Stimulated activated CD4-positive, alpha-beta T cell treated with anti-CD3 and anti-CD28 coated beads, Interleukin-15, amount 100 ng/mL, for 1 hour (primary cell): Measurements from ENCODE around the gene FOXO3.

ENCODE experiments used
- DNase-seq, 2 donors: peaks; one replicate each; pipeline ENCODE4 v3.0.0-alpha.2; 2020; ENCODE audit warnings: low read depth in 1 of 2, low spot score in 1 of 2

FOXO3 gene

GRCh38 chr6:108574457-108575141, 13.9 kb downstream of the FOXO3 start:
- DNase-seq, result no peak

DNA sequence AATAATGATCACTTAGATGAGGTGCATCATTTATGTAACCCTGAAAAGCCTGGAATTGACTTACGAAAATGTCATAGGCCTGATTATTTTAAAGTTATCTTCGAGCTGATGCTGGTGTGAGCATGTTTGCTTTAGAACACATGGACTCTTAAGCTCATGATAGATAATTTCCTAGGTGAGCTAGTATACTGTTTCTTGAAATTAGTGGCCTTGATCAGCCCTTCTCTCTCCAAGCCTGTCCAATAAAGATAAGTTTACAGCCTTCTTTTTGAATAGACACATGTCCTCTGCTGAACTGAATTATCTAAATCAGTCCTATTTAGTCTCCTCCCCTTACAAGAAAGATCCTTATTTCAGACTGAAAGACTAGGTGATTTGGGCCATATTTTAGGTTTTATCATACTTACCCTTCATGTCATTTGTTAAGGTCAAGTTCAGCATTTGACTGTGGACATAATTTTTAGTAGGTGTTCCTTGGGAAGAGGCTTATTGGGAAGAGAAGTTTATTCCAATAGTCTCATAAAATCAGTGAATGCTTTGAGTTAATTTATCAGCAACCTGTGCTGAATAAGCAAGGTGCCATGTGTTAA, 15.3 kb downstream of the FOXO3 start:
- no peak for DNase-seq

GRCh38 chr6:108576709-108577108, 16.0 kb downstream of the FOXO3 start:
- DNase-seq, result no peak

DNA sequence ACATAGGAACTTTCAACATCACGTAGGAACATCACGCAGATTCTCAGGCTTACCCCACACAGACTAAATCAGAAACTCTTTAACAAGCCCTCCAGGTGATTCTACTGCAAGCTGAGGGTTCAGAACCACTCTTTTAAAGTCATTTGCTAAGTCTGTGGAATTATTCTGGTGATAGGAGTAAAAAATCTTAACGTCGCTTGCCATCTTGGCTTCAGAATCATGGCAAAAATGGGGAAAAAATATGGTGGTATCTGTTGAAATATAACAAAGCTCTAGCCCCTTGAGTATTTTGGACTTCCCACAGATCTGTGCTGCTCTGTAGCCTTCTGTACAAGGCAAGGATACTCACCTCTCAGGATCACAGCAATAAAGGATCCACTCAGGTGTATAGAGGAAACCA, 17.4 kb downstream of the FOXO3 start:
- DNase-seq, result no peak

DNA sequence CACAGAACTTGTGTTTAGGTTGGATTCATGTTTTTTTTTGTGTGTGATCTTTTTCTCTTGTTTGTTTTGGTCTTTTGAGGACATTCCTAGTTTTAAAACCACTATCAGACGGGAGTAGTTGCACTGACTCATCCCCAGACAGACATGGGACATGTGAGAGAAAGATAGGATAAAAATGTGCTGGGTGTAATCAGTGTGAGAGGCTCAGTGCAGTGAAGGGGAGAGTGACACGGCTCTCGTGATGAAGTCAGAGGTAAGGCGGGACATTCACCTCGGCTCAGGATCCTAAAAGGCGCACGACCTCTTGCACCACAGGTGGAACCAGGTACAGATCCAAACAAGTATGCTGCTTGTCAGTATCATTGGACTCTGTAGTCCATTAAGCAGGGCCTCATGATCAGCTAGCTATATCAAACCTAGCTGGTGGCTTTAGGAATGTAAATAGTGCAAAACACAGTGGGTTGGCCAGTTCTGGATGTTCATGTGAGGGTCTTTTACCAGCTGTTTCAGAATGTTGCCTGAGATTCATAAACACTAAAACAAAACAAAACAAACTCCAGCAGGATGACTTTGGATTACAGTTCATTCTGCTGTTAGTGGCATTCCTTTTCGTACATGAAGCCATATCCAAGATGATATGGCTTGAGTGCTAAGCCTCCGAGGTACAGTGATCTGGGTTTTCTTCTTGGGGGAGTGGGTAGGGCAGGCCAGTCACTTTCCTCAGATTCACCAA, 18.0 kb downstream of the FOXO3 start:
- no peak for DNase-seq

DNA sequence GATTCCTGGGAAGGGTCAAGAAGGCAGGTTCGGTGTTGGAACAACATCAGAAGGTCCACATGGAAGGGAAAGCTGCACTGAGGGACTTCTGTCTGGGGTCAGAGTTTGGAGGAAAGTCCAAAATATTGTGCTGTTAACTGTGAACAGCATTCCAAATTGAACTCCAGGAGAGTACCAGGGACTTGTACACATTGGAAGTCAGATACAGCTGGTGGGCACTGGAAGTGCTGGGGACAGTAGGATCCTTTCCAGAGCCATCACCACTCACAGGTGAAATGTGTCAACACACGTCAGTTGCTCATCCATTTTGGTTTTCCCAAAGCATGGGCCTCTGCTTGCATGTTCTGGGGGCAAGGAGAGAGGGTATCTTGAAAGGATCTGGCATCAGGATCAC, 18.6 kb downstream of the FOXO3 start:
- DNase-seq, result no peak

- DNase-seq, result no peak
Measured at GRCh38 chr6:108580646-108581045, 19.9 kb downstream of the FOXO3 start.

- no peak for DNase-seq
Measured at GRCh38 chr6:108581237-108581931, 20.7 kb downstream of the FOXO3 start.

DNA sequence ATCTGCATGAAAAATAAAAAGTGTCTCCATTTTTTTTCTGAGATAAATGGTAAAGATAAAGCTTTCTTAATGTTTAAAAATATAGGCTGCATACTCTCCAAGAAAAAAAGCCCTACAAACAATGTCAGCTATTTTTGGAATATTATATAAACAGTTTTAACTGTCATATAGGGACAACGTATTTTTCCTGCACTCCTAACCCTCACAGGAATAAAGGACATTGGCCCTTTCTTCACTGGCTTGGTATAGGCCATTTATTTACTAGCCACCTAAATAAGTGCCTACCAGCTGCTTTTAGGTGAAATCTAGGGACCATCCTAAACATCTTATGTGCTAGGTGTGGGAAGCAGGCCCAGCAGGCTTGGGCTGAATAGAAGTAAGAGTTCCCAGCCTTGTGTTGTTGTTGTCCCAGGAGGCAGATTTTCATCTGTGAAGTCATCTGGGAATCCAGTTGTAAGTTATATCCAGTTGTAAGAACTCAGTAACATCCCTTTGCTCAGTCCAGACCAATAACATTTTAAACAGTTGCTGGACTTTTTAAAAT, 21.3 kb downstream of the FOXO3 start:
- DNase-seq, result no peak

DNA sequence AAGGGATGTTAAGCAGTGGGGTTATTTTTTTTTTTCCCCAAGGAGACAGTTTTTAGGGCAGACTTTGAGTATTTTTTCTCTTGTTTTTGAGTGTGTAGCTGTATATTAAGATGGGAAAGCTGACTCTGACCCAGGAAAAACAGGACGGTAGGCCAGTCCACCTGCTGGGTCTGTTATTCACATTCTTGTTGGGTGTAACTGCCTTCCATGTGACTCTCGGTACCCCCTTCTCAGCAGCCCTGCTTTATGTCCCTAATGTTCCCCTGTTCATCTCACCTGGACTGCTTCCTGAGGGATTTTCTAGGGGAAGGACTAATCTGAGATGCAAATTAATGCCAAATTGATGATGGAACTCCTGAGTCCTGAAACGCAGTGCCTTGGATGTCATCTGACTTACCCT, 21.9 kb downstream of the FOXO3 start:
- DNase-seq, result no peak

GRCh38 chr6:108584323-108584722, 23.6 kb downstream of the FOXO3 start:
- no peak for DNase-seq

DNA sequence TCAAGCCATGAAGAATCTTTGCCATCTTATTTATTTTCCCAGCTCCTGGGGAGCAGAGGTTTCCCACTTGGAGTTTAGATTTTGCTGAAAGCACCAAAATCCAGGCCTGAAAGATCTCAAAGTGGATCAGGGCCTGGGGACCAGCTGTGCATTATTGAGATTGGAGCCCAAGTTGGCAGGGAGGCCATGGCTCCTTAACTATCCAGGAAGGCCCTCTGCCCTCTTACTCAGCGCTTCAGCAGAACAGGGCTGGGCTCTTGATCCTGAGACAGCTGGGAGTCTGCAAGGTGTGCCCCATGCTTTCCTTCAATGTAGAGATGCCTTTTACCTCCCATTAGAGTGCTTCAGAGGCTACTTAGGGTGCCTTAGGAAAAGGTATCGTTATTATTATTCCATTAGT, 24.6 kb downstream of the FOXO3 start:
- no peak for DNase-seq

DNA sequence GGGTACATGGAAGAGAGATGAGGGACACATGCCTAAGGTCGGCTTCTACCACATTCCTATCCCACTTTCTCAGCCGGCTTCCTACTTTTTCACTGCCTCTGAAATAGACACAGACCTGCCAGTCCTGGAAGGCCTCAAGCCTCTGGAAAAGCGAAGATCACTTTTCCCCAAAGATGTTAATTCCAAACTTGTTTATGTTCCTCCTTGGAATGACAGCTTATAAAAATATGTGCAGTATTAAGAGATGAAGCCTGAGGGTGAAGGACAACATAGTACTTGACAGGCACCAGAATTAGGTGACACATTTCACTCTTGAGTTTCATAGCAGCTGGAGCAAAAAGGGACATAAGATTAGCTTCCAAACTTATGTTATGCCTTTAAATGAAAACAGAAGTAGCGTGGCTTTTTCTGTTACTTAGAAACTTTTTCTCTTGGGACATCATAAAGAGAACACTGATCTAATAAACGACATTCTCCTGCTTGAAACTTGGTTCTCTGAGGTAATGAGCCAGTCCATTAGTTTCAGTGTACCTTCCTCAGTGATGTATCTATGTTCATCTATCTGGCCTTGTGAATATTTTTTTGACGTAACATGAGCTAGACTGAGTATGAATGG, 25.3 kb downstream of the FOXO3 start:
- DNase-seq, result no peak

- DNase-seq, result no peak
Measured at GRCh38 chr6:108587258-108588059, 26.7 kb downstream of the FOXO3 start.

GRCh38 chr6:108588586-108588985, 27.9 kb downstream of the FOXO3 start:
- no peak for DNase-seq

- no peak for DNase-seq
Measured at GRCh38 chr6:108589244-108589791, 28.6 kb downstream of the FOXO3 start.

GRCh38 chr6:108591040-108591816, 30.5 kb downstream of the FOXO3 start:
- DNase-seq, result no peak

GRCh38 chr6:108592371-108593337, 31.9 kb downstream of the FOXO3 start:
- DNase-seq, result no peak
